Measurements from ENCODE around the gene SLIT1. TPM values are rescaled to one million over a fixed set of nuclear protein-coding genes. Genes with fewer than 3 reads are reported as not detected.

SLIT1 gene
- polyA plus RNA-seq, 4 donors = 5.4 to 7.7 (median 6.9) TPM

DNA sequence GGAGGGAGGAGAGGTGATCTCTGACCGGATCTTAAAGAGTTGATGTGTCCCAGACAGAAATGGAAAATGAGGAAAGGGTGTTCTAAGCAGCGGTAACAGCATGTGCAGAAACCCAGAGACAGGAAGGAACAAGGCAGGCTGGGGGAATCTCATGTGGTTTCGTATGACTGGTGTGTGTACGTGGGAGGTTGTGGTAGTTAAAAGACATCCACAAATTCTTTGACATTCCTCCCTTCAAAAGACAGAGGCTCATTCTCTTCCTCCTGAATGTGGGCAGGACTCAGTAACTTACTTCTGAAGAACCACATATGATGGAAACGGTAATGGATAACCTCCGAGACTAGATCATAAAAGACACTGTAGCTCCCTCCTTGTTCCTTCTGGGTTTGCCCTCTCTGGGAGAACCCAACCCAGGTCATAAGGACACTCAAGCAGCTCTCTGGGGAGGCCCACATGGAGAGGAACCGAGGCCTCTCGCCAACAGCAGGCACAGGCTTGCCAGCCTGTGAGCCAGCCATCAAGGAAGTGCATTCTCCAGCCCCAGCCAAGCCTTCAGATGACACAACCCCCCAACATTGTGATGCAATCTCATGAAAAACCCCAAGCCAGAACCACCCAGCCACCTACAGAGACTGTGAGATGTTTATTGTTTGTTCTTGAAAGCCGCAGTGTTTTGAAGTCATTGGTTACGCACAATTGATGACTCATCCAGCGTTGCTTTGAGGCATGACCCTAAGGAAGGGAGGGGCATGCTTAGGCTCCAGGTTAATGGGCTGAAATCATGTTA lies 116.0 kb downstream of the SLIT1 start:
- DNase-seq (ENCODE audit: low read depth in 4 of 4, low spot score in 3 of 4) = no peak

DNA sequence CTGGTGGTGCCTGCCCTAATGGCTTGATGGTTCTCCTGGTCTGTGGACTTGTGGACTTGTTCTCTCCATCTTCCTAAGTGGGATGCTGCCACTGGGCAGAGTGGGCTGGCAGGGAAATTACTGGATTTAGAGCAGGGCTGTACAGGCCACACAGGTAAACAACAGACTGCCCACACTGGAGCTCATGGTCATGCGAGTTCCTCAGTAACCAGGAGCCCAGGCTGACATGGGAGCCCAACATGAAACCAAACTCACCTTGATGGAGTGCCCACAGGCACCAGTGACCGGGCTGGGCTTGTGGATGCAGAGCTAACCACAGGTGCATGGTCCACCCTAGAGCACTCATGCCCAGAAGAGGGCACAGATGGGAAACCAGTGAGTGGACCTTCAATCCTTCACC lies 116.7 kb downstream of the SLIT1 start:
- DNase-seq (ENCODE audit: low read depth in 4 of 4, low spot score in 3 of 4) = no peak

DNA sequence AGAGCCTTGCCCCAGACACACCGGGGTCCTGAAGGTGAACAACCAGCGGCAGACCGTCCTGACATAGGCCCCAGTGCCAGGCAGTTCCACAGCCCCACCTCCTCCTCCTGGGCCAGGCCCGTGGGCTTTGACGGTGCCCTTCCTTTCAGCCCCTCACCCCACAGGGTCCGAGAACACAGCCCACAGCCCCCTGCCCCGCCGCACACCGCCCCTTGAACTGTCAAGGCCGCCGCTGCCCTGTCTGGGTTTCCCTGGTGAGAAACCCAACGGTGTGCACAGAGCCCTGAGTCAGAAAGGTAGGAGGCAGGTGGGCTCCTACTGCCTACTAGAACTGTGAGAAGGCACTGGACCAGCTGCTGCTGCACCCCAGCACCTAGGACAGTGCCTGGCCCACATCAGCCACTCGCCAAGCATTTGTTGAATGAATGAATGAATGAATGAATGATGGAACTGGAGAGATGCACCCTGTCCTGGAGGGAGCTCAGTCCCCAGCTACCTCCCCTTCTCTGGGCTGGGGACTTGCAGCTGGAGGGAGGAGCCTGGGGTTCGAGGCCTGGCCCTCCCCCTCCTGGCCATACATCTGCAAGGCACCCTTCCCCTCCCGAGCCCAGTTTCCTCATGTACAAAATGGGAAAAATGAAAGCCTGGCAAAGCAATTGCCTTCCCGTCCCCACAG lies 117.9 kb downstream of the SLIT1 start:
- no peak for DNase-seq (ENCODE audit: low read depth in 4 of 4, low spot score in 3 of 4)

DNA sequence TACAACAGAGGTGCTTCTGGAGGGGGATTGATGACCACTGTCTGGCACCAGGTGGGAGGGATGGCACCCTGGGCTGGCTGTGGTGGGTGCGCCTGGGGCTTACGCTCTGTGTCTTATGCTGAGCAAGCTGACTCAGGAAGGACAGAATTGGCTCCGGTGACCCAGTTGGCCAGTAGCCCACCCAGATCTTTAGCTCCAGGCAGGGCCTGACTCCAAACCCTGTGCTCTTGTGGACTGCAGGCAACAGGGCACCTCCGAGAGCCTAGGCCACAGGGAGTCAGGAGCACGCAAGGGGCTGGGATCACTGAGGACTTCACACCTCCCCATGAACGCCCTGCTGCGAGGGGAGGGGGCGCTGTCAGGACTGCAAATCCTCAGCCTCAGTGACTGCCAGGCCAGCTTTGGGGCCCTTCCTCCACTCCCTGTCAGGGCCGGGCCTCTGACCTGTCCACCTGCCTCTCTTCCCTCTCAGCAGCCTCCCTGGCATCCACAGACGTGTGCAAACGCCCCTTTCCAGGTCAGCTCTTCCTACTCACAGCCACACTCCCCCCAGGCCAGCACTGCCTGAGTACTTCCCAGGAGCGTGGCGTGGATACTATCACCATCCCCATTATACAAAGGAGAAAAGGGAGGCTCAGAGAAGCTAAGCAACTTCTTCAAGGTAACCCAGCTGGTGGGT lies 118.7 kb downstream of the SLIT1 start:
- DNase-seq (ENCODE audit: low read depth in 4 of 4, low spot score in 3 of 4) = no peak

DNA sequence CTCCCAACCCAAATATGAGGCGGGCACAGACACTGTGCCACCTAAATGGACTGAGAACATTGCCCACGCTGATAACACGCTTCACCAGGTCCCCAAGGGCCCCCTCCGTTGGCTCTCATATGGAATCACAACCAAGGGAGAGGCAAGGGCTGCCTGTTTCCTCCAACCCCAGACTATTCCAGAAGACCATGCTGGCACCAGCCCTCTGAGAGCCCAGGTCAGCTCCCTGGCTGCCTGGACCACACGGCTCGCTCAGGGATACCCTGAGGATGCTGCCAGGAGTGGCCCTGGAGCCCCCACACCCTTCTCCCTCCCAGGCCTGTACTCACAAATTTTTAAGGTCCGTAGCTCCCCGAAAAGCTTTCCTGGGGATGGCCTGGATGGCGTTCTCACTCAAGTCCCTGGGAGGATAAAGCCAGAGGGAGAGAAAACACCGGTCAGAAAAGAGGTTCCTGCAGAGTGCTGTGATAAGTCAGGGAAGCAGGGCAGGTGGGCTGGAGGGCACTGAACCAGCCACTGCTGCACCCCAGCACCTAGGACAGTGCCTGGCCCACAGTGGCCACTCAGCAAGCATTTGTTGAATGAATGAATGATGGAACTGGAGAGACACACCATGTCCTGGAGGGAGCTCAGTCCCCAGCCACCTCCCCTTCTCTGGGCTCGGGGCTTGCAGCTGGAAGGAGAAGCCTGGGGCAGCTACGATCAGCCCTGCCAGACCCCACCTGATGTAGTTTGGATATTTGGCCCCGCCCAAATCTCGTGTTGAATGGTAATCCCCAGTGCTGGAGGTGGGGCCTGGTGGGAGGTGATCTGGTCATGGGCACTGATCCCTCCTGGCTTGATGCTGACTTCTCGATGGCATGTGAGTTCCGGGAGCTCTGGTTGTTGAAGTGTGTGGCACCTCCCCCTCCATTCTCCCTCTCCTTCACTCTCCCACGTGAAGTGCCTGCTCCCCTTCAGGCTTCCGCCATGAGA lies 119.8 kb downstream of the SLIT1 start:
- DNase-seq (ENCODE audit: low read depth in 4 of 4, low spot score in 3 of 4) = no peak

DNA sequence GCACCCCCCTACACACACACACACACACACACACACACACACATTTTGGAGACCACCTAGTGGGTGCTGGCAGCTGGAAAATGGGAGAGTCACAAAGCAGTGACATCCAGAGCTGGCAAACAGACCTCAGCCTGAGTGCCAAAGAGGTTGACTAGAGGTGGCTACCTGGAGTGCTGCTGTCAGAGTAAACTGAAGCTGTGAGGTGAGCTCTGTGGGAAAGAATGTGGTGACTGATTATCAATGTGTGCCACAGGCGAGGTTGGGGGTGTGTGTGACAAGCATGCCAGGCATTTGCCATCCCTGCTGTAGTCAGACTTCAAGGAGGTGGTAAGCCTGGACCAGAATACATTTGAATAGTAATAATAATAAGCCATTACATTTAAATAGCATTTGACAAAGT lies 120.6 kb downstream of the SLIT1 start:
- no peak for DNase-seq (ENCODE audit: low read depth in 4 of 4, low spot score in 3 of 4)

DNA sequence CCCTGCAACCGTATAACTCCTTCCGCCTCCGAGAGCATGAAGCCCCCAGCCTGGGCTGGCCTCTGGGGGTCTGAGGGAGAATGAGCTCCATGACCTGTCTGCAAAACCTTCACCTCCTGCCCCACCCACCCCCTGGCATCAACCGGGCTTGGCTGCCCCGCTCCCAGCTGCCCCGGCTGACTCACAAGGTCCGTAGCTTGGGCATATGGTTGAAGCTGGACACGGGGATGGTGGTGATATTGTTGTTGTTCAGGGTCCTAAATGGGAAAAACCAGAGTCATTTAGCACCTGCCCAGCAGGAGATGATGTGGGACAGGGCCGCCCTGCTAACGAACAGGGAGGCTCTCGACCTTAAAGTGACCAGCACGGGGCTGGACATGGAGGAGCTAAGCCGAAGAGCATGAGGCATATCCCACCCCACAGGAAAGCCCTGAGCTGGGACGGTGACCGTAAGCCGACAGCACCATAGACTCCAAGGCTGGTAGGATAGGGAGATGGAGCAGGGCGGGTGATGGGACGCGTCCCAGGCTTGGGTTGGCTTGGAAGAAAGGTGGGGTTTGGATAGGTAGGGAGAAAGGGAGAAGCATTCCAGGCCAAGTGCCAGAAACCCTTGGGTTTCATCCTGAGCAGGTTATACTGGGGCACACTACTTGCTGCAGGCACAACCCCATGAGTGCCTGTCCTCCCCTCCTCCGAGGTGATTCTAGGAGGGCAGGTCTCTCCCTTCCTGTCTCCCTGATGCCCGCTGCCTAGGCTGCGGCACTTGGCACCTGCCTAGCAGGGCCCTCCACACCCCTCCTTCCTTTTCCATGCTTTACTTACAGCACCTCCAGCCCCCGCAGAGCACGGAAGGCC lies 121.5 kb downstream of the SLIT1 start:
- DNase-seq (ENCODE audit: low read depth in 4 of 4, low spot score in 3 of 4) = no peak

DNA sequence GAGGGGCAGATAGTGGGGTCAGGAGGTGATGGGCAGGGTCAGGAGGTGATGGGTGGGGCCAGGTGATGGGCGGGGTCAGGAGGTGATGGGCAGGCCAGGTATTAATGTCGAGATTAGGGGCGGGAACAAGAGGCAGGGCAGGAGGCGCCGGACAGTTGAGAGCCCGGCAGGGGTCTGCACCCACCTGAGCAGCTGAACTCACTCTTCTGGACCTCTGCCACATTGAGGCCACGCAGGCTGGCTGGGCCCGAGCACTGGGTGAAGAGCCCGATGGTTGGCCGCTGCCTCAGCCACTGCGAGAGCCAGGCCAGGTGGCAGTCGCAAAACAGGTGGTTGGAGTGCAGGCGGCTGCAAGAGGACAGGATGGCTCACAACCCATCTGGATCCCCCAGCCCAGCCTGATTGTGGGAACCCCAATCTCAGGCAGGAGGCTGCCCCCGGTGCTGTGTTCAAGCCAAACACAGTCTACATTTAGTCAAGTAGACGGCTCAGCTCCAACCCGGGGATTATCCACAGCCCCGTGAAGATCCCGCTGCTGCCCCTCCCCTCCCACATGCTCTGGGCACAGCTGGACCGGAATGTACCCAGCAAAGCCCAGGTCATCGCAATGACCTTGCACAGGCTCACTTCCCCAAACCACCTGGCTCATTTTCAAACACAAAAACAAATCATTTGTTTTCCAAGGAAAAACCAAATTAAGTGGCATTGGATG lies 122.3 kb downstream of the SLIT1 start:
- no peak for DNase-seq (ENCODE audit: low read depth in 4 of 4, low spot score in 3 of 4)

DNA sequence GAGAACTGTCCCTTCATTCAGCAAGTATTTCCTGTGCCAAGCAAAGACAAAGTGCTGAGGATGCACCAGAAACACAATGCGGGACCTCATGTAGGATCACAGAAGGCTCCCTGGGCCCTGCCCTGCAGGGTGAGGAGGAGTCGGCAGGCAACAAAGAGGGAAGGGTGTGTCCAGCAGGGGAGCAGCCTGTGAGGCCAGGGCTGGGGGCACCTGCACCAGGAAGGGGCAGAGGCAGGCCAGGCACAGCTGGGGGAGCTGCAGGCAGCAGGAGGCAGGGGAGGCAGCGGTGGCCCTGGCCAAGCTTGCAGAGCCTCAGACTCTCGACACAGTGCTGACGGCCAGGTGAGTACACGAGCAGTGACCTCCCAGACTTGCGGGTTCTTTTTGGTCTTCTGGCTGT lies 123.3 kb downstream of the SLIT1 start:
- no peak for DNase-seq (ENCODE audit: low read depth in 4 of 4, low spot score in 3 of 4)

DNA sequence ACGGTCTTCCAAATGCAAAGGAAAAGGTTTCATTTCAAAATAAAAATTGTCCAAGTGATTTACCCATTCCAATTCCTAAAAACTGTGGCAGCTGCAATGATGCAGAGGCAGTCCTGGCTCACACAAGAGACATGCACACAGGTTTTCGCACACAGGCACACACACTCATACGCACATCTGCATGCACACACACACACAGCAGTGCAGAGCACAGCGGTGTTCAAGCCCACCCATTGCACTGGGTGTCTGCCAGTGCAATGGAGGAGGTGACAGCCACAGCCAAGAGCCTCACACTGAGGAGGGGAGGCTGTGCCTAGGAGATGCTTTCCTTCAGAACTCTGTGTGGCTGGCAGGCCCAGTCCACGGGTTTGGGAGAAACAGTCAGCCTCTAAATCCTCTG lies 123.7 kb downstream of the SLIT1 start:
- DNase-seq (ENCODE audit: low read depth in 4 of 4, low spot score in 3 of 4) = no peak

DNA sequence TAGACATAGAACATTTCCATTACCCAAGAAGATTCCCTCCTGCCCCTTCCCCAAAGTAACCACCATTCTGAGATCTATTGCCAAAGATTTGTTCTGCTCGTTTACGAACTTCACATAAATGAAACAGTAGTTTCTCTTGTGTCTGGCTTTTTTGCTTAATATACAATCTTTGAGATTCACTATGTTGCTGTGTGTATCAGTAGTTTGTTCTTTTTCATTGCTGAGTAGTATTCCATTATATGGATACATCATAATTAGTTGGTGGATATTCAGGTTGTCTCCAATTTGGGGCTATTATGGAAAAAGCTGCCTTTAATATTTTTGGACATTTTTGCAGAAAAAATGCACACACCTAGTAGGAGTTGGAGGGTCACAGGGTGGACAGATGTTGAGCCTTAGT lies 124.3 kb downstream of the SLIT1 start:
- no peak for DNase-seq (ENCODE audit: low read depth in 4 of 4, low spot score in 3 of 4)

DNA sequence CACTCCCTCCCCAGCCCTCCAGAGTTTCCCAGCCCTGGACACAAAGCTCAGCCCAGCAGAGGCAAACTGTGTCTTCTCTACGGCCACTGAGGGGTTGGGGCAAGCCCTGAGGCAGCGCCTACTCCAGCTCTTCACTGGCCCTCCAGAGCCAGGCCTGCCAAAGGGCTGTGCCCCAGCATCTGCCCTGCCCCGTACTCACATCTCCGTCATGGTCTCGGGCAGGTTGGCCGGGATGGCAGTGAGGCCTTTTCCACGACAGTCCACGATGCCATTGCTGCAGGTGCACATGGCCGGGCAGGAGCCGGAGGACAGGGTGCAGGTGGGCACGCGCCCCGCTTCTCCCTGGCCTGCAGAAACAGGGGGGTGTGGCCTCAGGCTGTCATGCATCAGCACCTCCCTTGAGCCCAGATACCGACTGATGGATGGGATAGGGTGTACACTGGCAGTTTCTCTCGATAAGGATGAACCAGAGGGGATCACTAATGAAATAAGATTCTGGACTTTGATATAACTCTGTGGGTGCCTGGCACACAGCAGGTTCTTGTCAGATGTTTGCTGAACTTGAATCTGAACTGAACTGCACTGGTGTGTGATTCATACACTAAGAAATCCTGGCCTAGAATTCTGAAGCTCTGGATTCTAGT lies 125.2 kb downstream of the SLIT1 start:
- no peak for DNase-seq (ENCODE audit: low read depth in 4 of 4, low spot score in 3 of 4)

DNA sequence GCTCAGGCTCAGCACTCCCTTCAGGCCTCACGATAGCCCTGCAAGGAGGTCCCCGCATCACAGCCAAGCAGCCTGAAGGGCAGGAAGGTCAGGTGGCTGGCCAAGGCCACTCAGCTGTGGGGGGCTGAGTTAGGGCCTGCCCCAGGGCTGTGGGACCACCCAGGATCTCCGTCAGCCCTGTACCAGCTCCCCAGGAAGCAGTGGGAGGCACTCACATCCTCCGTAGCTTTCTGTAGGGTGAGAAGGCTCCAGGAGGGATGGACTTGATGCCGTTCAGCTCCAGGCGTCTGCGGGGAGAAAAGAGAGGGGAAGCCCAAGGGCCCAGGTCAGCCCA lies 125.9 kb downstream of the SLIT1 start:
- no peak for DNase-seq (ENCODE audit: low read depth in 4 of 4, low spot score in 3 of 4)

DNA sequence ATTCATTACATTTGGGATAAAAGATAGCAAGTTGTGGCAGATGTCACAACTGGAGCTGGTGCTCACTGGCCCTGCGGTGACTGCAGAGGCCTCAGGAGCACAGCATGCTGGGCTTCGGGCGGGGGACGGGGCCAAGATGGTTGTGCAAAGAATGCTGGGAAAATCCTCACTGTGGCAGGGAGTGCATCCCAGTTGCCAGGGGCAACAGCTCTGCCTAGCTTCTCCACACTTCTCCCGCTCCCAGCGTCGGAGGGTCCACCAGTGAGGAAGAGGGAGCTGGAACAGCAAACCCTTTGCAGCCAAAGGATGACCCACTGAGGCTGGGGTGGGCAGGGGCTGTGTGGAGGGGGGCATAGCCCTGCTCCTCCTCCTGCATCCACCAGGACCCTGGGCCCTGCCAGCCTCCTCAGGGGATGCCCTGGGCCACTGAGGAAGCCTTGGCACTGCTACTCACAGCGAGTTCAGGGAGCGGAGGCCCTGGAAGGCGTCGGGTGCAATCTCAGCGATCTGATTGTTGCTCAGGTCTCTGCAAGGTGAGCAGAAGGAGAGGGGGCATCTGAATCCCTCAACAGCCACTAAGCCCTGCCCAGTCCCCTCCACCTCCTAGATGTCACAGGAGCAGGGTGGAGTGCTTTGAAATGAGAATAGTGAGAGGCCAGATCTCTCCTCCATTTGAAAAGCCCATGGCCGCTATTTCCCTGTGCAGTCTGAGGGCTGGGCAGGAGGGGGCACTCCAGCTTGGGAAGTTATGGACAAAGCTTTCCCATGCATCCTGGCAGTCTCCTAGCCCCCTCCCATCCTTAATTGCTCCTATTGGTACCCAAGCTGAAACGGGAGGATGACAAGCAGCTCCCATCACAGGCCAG lies 126.5 kb downstream of the SLIT1 start:
- DNase-seq (ENCODE audit: low read depth in 4 of 4, low spot score in 3 of 4) = no peak

DNA sequence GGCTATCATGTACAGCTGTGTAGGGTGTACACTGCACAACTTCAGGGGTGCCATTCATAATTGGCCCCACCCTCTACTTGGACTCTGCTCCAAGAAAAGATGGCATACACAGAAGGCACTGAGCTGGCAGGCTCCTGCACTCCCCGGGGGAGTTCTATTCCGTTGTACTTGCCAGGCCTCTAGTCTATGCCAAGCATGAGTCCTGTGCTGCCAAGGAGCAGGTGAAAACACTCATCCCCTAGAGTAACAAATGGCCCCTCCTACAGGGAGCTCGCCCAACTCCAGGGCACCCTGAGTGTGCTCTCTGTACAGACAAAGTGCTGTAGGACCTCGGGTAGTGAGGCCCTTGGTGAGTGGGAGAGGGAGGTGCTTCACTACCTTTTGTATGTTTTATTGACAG lies 127.2 kb downstream of the SLIT1 start:
- no peak for DNase-seq (ENCODE audit: low read depth in 4 of 4, low spot score in 3 of 4)

DNA sequence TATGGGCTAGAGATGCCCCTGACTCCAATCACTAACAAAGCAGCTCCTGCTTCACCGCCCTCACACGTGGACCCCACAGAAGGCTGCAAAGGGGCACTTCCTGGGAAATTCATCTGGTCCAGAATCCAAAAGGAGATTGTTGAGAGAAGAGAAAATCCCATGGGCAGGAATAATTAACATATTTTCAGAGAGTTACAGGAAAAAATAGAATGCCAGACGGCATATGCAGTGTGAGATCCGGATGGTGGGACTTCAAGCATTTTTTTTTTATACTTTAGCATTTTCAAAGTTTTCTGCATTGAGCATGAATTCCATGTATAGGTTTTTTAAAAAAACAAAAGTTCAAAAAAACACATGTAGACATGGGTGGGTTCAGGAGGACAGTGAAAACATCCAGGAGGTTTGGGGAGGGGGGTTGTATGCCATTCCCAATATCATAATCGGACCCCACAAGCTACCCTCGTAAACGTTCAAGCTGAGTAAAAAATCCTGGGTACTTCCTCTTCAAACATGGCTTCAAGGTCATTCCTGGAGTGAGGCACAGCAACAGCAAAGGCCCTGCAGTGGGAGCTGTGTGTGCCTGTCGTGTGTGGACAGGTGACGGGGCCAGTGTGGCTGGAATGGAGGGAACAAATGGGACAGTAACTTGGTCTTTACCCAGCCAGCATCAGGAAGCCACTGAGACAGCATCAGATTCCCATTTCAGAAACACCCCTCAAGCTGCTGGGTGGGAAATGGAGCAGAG lies 128.1 kb downstream of the SLIT1 start:
- no peak for DNase-seq (ENCODE audit: low read depth in 4 of 4, low spot score in 3 of 4)

DNA sequence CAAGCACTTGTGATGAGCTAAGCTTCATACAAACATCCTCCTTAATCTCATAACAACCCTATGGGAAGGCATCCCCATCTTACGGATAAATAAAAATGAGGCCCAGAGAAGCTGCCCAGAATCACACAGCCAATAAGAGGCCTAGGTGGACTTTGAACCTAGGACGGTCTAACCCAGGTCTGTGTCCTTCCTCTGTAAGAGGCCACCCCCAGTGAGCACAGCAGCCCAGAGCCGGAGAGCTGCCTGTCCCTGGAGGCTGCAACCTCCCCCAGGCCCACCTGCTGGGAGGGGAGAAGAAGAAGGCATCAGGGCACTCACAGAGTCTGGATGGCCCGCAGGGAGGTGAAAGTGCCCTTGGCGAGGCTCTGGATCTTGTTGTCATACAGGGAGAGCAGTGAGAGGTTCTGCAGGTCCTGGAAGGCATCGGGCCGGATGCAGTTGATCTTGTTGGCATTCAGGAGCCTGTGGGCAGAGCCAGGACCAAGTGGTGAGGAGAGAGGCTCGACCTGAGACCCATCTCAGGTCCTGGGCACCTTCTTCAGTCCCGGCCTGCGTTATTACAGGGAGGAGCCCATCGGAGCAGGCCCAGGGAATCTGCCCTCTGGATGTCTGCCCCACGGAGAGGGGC lies 129.6 kb downstream of the SLIT1 start:
- DNase-seq (ENCODE audit: low read depth in 4 of 4, low spot score in 3 of 4) = no peak
